Measurements from ENCODE around the gene OR10V1. TPM values are rescaled to one million over a fixed set of nuclear protein-coding genes. Genes with fewer than 3 reads are reported as not detected.
A peak's percentile ranks its signal among the peaks of the same experiment; 100 is the strongest.

The OR10V1 gene, protein sequence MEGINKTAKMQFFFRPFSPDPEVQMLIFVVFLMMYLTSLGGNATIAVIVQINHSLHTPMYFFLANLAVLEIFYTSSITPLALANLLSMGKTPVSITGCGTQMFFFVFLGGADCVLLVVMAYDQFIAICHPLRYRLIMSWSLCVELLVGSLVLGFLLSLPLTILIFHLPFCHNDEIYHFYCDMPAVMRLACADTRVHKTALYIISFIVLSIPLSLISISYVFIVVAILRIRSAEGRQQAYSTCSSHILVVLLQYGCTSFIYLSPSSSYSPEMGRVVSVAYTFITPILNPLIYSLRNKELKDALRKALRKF
- not detected in 2 replicates for total RNA-seq (2014; rRNA removed; shearing (Covaris generic))

DNA sequence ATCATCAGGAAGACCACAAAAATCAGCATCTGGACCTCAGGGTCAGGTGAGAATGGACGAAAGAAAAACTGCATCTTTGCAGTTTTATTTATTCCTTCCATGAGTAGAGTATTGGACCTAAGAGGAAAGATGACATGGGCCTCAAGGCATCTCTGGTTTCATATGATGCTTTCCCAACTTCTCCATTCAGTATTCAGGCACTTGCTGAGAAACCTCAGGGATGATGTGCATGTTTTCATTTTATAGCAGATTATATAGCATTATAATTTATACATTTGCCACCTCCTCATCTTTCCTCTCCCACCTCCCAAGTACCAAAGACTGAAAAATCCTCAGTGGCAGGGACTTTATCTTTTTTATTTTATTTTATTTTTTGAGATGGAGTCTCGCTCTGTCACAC is at the start of gene OR10V1:
Gene OR10V1 (minus strand): TSS at position 101 of the 400 bp plus-strand sequence. CDS start 0 bp downstream, at position 101.
- DNase-seq (ENCODE audit: low spot score) = no peak

DNA sequence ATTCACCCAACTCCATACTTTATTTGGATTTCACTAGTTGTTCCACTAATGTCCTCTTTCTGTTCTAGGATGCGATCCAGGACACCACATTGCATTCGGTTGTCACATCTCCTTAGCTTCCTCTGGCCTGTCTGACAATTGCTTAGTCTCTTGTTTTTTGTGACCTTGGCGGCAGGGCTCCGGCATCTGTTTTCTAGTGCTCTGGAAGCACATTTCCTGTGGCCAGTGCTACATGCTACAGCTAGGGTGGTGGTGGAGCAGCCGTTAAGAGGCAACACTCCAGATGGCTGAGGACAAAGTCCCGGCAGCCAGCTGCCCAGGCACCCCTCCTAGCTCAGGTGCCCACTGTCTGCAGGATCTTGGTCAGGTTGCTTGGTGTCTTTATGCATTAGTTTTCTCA is 48.3 kb upstream of the OR10V1 start:
- no peak for DNase-seq (ENCODE audit: low spot score)

DNA sequence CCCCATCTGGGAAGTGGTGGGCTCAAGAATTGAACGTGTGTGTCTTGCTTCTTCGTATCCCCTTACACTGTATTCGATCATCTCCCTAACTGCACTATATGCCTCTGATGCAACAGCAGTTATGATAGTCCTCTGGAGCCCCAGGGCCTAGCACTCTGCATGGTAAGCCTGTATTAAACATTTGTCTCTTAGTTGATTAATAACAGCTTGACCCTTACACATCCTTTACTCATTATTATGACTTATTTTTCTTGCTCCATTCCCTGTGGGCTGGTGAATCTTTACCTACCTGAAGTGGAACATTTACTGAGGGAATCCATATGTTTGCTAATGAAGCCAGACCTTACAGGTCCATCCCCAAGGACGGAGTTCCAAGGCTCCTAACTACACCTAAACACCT is 47.1 kb upstream of the OR10V1 start:
- DNase-seq (ENCODE audit: low spot score) = no peak

DNA sequence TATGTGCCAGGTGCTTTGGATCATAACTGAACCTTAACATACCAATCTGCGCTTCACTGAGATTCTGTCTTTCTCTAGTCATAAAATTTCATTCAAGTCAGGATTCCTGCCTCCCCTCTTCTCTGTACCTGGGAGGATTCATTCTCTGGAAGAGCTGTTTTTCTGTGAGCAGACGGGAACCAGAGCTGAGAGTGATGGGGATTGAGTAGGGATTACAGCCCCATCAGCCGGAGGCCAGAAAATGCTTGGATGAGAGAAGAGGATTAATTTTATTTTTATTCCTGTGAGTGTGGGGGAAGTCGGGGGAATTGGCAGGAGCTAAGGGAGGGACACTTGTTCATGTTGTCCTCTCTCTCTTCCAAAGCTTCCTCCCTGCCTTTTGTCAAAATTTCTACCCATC is 46.3 kb upstream of the OR10V1 start:
- DNase-seq (ENCODE audit: low spot score) = no peak

DNA sequence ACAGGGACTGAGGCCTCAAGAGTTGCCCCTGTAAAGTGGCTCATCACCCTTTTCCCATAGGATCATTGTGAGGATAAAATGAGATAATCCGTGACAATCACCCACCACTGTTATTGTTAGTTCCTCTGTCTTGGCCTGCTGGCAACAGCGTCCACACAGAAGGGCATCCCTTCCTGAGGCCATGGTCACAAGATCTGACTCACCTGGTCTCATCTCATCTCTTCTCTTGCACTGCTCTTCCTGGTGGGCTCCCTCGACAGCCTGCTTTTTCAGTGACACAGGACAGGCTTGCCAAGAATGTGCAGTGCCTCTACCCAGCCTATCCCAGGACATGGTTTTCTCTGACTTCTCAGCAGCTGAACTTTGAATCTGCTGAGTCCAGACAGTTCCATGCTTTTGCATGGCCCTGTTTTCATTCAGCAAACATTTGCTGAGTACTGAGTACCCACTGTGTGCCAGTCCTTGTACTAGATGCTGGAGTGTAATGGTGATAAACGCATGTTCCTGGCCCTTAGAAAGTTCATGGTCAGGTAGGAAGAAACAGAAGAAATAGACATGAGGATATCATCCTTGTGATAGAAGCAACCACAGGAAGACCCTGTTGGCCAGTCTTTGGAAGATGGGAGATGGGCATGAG is 44.9 kb upstream of the OR10V1 start:
- DNase-seq (ENCODE audit: low spot score) = no peak

DNA sequence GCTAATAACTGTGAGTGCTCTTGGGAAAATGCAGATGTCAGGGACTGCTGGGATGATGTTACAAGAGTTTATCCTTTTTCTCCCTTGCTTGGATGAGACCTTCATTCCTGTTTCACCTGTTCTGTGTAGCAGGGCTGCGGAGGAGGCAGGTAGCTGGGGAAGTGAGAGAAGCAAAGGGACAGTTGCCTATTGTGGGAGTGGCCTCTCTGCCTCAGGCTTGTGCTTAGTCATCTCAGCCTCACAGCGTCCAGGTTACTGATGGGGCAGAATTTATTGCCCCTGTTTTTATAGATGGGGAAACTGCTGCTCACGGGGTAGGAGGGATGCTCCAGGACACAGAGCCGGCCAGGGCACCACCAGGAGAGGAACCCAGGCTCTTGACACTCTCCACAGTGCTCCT is 43.2 kb upstream of the OR10V1 start:
- peak; percentile 79 for DNase-seq (ENCODE audit: low spot score)

DNA sequence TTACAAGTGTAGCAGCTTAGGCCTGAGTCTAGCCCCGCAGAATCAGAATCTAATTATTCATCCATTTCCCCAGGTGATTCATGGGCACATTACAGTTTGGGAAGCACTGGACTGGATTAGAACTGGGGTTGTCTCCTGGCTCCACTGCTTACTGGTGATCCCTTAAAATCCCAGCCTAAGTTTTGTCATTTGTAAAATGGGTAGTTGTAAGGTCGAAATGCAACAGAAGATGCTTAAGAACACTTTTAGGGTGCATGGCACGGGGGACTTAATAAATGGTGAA is 42.9 kb upstream of the OR10V1 start:
- DNase-seq (ENCODE audit: low spot score) = no peak

DNA sequence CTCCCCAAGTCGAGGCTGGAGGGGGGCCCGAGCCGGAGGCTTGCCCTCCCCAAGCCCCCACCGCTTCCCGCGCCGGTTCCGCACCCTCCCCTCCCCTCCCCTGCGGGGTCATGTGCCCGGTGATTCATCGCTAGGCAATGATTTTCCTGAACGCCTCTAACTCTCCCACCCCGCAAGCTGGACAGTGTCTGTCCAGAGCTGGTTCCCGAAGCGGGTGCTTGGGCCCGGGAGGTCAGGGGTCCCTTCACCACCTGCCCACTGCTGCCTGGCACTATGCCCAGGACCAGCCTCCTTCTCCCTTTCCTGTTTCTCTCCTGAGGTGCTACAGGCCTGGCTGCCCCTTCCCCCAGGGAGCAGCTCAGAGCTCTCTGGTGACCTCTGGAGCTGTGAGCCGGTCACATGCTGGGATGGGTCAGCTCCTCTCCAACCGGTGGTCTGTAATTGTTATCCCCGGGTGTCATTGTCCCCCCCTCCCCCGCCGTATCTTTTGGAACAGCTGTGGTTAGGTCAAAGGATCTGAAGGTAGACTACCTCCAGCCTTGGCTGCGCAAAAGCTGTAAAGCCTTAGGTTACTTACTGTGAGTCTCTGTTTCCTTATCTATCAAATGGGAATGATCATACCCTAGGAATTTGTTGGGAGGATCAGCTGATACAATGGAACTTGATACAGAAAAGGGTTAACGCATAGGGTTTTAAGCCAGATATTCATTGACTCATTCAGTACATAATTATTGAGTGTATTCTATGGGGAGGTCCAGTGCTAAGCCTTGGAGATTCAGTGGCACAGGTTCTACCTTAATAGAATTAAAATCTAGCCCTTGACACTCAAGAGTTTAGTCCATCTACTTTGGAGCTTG is 42.3 kb upstream of the OR10V1 start:
- DNase-seq (ENCODE audit: low spot score) = peak; percentile 89

DNA sequence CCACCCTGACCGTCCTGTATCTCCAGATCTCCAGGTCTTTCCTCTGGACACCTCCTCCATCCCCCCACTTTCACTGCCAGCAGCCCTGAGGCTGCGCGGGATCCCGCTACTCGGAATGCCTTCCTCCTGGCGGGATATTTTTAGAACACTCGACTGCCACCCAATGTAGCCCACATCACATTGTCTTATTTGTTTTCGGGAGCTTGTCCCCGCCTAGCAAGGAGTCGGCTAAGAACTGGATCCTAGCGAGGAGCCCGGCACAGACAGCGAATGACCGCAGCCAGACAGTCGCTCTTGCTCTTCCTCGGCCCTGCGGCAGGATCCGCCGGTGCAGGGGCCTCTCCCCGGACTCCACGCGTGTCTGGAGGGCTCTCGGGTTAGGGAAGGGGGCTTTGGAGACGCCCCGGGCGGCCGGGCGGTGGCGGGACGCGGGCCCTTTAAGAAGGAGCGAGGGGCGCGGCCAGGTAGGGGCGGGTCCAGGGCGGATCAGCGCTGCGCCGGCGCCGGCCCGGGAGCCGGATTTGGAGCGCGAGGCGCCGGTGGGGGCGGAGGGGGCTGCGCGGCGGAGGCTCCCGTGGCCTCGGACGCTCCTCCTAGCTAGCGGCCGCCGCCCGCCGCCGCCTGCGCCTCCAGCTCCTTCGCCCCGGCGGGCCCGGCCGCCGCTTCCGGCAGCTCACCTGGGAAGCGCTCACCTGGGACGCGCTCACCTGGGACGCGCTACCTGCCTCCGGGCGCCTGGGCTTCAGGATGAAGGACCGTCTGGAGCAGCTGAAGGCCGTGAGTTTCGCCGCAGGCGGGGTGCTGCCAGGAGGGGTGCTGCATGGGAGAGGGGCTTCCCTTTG is 41.4 kb upstream of the OR10V1 start, which contains the start of gene STX3:
Gene STX3 (plus strand): TSS at position 518 of the 842 bp plus-strand sequence. CDS start 230 bp downstream, at position 748.
- DNase-seq (ENCODE audit: low spot score) = peak; percentile 85

DNA sequence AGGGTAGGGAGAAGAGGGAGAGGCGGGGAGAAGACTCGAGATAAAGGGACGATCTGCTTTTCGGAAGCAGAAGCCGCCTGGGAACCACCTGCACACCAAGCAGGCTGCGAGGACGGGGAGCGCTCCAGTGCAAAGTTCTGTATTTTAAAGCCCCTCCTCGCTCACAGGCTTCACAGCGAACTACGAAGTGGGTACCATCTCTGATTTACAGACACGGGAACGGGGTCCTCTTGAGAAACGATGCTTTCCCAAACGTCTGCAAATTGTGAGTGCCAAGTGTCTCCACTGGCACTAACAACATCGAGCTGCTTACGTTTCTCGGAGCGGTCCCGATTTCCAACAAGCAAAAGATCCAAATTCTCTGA is 40.8 kb upstream of the OR10V1 start:
- no peak for DNase-seq (ENCODE audit: low spot score)

DNA sequence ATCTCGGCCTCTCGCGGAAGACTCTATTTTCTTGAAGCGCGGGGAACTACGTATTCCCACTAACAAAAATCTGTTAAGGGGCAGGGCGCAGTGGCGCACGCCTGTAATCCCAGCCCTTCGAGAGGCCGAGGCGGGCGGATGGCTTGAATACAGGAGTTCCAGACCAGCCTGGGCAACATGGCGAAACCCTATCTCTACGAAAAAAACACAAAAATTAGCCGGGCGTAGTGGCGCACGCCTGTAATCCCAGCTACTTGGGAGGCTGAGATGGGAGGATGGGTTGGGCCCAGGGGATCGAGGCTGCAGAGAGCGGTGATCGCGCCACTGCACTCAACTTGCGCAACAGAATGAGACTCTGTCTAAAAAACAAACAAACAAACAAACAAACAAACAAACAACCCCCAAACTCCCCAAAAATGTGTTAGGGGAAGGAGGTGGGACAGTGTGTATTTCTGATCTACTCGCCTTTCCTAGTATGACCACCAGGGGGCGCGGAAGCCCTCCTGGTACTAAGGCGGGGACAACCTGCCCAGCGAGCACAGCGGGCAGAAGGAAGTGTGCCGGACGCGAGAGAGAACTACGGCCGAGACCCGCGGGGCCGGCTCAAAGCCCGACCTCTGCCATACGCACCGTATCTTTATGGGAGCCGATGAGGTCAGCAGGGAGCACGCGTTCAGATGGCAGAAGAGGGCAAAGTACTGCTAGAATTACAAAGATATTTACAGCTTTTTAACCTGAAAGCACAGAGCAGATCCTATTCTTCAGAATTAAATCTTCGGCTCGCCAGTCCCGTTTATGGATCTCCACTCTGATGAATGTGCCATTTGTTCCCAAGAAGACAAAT is 40.2 kb upstream of the OR10V1 start:
- DNase-seq (ENCODE audit: low spot score) = peak; percentile 94

DNA sequence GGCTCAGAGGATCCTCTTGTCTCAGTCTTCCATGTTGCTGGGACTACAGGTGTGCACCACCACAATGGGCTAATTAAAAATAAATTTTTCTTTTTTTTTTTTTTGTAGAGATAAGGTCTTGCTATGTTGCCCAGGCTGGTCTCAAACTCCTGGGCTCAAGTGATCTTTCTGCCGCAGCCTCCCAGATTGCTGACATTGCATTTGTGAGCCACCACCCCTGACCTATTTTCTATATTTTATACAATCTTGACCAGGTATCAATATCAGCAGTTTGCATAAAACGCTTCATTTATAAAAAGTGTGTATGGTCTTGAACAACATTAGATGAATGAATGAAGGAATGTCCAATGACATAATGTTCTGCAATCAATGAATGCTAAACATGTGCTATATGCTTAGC is 32.5 kb upstream of the OR10V1 start:
- no peak for DNase-seq (ENCODE audit: low spot score)

DNA sequence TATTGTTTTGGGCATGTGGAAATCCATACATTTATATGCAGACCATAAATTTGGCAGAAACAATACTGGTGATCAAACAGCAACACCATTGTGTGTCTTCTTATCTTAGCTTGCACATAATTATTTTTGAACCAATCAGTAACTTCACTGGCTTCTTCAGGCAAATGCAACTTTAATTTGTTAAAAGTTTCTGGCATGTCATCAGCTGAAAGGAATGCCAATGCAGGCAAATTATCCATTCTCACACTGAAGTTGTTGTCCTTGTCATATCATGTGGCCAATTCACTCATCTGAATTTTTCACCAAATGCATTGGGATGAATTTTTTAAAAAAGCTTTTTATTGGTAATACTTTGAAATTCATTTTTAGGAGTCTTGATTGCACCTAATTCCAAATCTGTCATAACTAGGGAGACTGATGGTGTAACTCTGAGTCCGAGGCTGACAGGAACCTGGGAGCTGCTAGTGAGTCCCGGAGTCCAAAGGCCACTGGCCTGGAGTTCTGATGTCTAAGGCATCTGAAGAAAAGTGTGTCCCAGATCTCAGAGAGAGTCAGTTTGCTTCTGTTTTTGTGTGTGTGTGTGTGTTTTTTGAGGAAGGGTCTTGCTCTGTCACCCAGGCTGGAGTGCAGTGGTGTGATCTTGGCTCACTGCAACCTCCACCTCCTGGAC is 17.4 kb upstream of the OR10V1 start:
- DNase-seq (ENCODE audit: low spot score) = no peak

DNA sequence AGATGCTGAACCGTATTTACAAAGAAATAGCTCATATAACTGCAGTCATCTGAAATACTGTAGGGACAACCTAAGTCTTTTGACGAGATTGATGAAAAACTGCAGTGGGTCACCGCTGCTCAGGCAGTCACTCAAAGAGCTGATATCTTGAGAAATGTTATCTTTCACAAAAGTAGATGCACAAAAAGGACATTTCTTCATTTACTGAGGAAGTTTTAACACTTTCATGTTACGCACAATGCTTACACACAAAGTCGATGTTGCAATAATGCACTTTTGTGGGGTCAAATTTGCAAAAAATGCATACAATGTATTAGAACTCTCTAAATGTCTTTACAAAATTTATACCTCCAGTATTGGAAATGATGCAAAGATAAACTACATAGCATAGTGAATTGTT is 16.2 kb upstream of the OR10V1 start:
- no peak for DNase-seq (ENCODE audit: low spot score)

DNA sequence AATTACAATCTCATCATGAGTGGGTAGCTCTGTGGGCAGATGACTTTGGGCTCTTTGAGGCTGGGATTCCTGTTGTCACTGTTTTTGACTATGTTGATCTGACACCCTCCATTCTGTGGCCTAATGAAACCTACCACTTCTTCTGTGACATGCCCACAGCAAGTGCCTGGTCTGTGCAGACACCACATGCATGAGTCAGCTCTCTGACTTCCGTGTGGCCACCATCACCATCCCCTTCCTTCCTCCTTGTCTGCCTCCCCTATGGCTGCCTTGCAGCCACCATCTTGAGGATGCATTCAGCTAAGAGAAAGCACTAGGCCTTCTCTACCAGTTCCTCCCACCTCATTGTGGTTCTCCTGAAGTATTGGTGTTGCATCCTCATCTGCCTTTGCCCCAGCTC is 15.3 kb upstream of the OR10V1 start:
- DNase-seq (ENCODE audit: low spot score) = no peak

DNA sequence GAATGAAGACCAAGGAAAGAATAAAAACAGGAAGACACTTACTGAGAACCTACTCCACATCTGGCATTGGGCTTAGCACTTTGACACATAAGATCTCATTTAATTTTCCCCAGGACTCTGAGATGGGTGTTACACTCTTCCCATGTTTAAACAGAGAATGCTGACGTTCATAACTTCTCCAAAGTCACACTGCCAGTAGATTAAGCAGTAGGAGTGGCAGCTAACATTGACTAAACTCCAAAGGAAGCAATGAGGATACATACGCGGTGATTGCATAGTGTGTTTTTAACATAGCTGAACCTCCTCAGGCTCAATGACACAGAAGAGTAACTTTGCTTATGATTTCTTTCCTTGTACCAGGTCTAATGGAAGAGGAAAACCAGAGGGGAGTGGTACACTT is 14.5 kb upstream of the OR10V1 start:
- DNase-seq (ENCODE audit: low spot score) = no peak

DNA sequence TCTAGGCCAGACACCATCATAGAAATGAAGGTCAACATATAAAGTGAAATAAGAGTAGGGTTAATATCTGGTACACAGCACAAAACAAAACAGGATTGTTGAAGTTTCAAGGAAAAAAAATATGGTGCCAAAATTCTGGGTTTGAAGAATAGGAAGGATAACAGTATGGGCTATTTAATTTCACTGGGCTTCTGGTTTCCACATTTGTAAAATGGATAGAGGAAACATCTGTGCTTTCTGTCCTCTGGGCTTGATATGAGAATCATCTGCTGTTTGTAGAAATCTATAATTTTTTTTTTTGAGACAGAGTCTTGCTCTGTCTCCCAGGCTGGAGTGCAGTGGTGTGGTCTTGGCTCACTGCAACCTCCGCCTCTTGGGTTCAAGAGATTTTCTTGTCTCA is 13.8 kb upstream of the OR10V1 start:
- no peak for DNase-seq (ENCODE audit: low spot score)

DNA sequence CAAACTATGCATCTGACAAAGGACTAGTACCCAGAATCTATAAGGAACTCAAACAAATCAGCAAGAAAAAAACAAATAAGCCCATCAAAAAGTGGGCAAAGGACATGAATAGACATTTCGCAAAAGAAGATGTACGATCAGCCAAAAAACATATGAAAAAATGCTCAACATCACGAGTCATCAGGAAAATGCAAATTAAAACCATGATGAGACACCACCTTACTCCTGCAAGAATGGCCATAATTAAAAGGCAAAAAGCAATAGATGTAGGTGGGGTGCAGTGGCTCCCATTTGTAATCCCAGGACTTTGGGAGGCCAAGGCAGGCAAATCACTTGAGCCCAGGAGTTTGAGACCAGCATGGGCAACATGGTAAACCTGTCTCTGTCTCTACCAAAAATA is 10.4 kb upstream of the OR10V1 start:
- DNase-seq (ENCODE audit: low spot score) = no peak

DNA sequence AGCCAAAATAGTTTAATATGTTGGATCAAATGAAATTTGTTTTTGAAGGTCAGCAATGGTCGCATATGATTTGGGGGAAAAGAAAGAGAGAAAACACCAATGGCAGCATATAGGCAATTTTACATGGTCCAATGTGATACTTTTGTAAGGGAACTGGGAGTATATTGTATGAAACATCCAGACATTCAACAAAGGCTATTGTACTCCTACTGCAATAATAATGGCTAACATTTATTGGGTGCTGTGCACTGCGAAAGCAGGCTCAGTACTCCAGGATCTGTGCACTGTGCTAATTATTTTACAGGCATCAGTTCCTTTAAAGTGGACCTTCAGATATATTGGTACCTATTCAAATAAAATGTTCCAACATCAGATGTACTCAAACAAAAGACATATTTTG is 5.9 kb upstream of the OR10V1 start:
- DNase-seq (ENCODE audit: low spot score) = no peak

DNA sequence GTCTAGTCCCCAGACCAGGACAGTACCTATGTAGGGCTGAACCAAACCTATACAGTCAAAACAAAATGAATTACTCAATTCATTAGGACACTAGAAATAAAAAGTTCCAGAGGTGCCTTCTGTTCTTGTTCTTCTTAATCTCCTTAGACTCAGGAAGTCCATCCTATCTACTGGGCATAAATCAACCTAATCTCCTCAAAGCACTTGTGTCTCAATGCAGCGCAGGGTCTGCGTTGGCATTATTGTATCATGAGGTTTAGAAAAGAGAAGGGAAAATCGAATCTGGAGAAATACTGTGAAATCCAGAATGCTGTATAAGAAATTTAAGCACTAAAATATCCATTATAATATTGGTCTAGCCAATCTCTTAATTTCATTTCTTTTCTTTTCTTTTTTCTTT is 2.4 kb upstream of the OR10V1 start:
- DNase-seq (ENCODE audit: low spot score) = no peak
